Activated effector memory CD4-positive, alpha-beta T cell treated with anti-CD3 and anti-CD28 coated beads, Interleukin-2, amount 50 U/mL, for 16 hours (primary cell): ENCODE data around the gene TMEM139.

Source experiments
- DNase-seq: peaks from one replicate; pipeline ENCODE4 v3.0.0-alpha.2; 2020

TMEM139 gene

GRCh38 chr7:143290293-143290692 is 5.5 kb downstream of the TMEM139 start:
- DNase-seq = no peak

- DNase-seq = no peak
These were observed 8.1 kb downstream of the TMEM139 start for GRCh38 chr7:143292876-143293275.

GRCh38 chr7:143295870-143296269 is 11.1 kb downstream of the TMEM139 start:
- DNase-seq = no peak

- DNase-seq = no peak
These were observed 11.9 kb downstream of the TMEM139 start for GRCh38 chr7:143296686-143297085.

- no peak for DNase-seq
These were observed 14.6 kb downstream of the TMEM139 start for GRCh38 chr7:143299346-143299745.

GRCh38 chr7:143299840-143300239 is 15.1 kb downstream of the TMEM139 start:
- peak; percentile 84 for DNase-seq

GRCh38 chr7:143300959-143301935 is 16.5 kb downstream of the TMEM139 start:
- DNase-seq = no peak

GRCh38 chr7:143303733-143304132 is 19.0 kb downstream of the TMEM139 start:
- DNase-seq = no peak

- no peak for DNase-seq
These were observed 20.2 kb downstream of the TMEM139 start for GRCh38 chr7:143304938-143305337.

- DNase-seq = peak; percentile 90
These were observed 20.8 kb downstream of the TMEM139 start for GRCh38 chr7:143305423-143306070.

GRCh38 chr7:143308632-143309031 is 23.9 kb downstream of the TMEM139 start:
- DNase-seq = no peak

- no peak for DNase-seq
These were observed 29.4 kb downstream of the TMEM139 start for GRCh38 chr7:143314127-143314526.

GRCh38 chr7:143315776-143316175 is 31.0 kb downstream of the TMEM139 start, which contains the start of gene CLCN1:
TSS of gene CLCN1 (plus strand) at chr7:143316111. CDS start at chr7:143316213, 102 bp downstream.
- no peak for DNase-seq

GRCh38 chr7:143316492-143316891 is 31.7 kb downstream of the TMEM139 start:
- DNase-seq = no peak

GRCh38 chr7:143318661-143319060 is 33.9 kb downstream of the TMEM139 start:
- no peak for DNase-seq

GRCh38 chr7:143320620-143321019 is 35.9 kb downstream of the TMEM139 start:
- no peak for DNase-seq

- DNase-seq = no peak
These were observed 36.5 kb downstream of the TMEM139 start for GRCh38 chr7:143321242-143321641.

GRCh38 chr7:143321734-143322133 is 37.0 kb downstream of the TMEM139 start:
- no peak for DNase-seq

- DNase-seq = no peak
These were observed 38.2 kb downstream of the TMEM139 start for GRCh38 chr7:143322760-143323633.

- no peak for DNase-seq
These were observed 38.9 kb downstream of the TMEM139 start for GRCh38 chr7:143323653-143324052.

GRCh38 chr7:143325240-143325639 is 40.5 kb downstream of the TMEM139 start:
- DNase-seq = no peak

- DNase-seq = no peak
These were observed 43.1 kb downstream of the TMEM139 start for GRCh38 chr7:143327903-143328302.
